Tibial nerve (tissue), 4 donors: ENCODE data around the gene TMEM169.

Experiments used
- EP300 ChIP-seq, 2 donors: sonication (generic); formaldehyde crosslinking; IDR thresholded peaks; one replicate each; pipeline ENCODE4 v1.6.1; 2017; ENCODE audit warnings: antibody characterized with exemption in 2 of 2, mild to moderate bottlenecking in 1 of 2
- POLR2A ChIP-seq, 2 donors: fragments of 450-650 bp; IDR thresholded peaks; one replicate each; pipeline ENCODE4 v1.6.1; 2017; ENCODE audit warnings: antibody characterized with exemption in 2 of 2, mild to moderate bottlenecking in 2 of 2, moderate library complexity in 2 of 2
- TF ChIP-seq, protein P1 (sequence below), 5 experiments: fragments of 200-600 bp in 3 of 5; fragments of 450-650 bp in 2 of 5; sonication (generic) in 3 of 5; IDR thresholded peaks; one replicate each; pipeline ENCODE4 v1.5.1; 2016 to 2019; ENCODE audit warnings: antibody characterized with exemption in 5 of 5, mild to moderate bottlenecking in 3 of 5, moderate library complexity in 2 of 5

DNA sequence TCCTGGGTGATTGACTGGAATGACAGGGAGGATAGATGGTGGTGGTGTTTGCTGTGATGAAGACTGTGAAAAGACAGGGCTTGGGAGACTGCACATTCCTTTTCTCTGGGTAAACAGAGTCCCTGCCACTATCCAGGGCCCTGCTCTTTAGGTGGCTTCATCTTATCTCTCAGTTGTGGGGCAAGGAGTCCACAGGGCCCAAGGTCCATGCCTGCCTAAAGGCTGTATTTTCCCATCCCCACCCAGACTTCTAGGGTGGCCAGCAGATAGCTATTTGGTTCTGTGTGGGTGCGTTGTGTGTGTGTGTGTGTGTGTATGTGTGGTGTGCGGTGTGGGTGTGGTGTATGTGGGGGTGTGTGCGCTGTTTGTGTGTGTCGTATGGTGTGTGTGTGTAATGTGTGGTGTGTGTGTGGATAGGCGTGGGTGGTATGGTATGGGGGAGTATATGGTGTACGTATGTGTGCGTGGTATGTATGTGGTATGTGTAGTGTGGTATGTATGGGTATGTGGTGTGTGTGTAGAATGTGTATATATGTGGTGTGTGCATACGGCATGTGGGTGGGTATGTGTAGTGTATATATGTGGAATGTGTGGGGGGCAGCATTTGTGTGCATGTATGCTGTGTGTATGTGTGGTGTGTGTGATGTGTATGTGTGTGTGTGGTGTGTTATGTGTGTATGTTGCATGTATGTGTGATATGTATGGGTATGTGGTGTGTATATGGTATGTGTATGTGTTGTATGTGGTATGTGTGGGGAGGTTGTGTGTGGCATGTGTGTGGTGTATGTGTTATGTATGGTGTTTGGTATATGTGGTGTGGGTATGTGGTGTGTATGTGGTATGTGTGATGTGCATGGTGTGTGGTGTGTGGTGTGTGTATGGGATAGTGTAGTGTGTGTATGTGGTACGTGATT is 17.0 kb downstream of the TMEM169 start:
- TF ChIP-seq, protein P1, sequence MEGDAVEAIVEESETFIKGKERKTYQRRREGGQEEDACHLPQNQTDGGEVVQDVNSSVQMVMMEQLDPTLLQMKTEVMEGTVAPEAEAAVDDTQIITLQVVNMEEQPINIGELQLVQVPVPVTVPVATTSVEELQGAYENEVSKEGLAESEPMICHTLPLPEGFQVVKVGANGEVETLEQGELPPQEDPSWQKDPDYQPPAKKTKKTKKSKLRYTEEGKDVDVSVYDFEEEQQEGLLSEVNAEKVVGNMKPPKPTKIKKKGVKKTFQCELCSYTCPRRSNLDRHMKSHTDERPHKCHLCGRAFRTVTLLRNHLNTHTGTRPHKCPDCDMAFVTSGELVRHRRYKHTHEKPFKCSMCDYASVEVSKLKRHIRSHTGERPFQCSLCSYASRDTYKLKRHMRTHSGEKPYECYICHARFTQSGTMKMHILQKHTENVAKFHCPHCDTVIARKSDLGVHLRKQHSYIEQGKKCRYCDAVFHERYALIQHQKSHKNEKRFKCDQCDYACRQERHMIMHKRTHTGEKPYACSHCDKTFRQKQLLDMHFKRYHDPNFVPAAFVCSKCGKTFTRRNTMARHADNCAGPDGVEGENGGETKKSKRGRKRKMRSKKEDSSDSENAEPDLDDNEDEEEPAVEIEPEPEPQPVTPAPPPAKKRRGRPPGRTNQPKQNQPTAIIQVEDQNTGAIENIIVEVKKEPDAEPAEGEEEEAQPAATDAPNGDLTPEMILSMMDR (IDR thresholded peaks at IDR 0.05): no peak
- no peak for TF ChIP-seq EP300 (IDR thresholded peaks at IDR 0.05)
- TF ChIP-seq POLR2A (IDR thresholded peaks at IDR 0.05): no peak
